HCT116 (cell line): Measurements from ENCODE around the gene TBXAS1. TPM values are rescaled to one million over a fixed set of nuclear protein-coding genes. Genes with fewer than 3 reads are reported as not detected.

Experiments
- ATAC-seq: fragments of 200-7000 bp; cut with Tn5 transposase; 2 replicates; pipeline ENCODE4 v1.9.1; 2020; ENCODE audit warnings: mild to moderate bottlenecking, moderate library complexity
- BruUV-seq: library from RNA; stranded (reverse); fragments of 400-500 nt; replicated peaks from 2 replicates; lab custom pipeline; 2021; lab: Mats Ljungman, UMichigan
- CTCF ChIA-PET: fragments of 300-600 bp; sonication (Branson Sonifier 250); formaldehyde crosslinking; loops from one replicate; lab custom pipeline; 2021; ENCODE audit warnings: antibody characterized with exemption; lab: Charles Lee
- POLR2A ChIA-PET: fragments of 300-600, 350-600 bp; sonication (Branson Sonifier 250); formaldehyde crosslinking; loops from one replicate; lab custom pipeline; 2021; ENCODE audit warnings: antibody characterized with exemption; lab: Charles Lee
- RAD21 ChIA-PET, 2 experiments: fragments of 300-600 bp; sonication (Branson Sonifier 250); formaldehyde crosslinking; loops; one replicate each; lab custom pipeline; 2023; ENCODE audit warnings: low total read pairs in 2 of 2; ENCODE audit not compliant: uncharacterized antibody in 2 of 2, unreplicated experiment in 2 of 2, low non-redundant PET in 1 of 2; lab: Charles Lee
- DNase-seq: peaks from one replicate; pipeline ENCODE4 v3.0.0-alpha.2; 2010; ENCODE audit warnings: low read depth, low spot score
- H2AFZ ChIP-seq: fragments of 200-600 bp; shearing (Covaris generic), sonication (generic); 2 replicates; pipeline ENCODE4 v1.6.1; 2017; ENCODE audit warnings: low read depth, mixed run types, mixed read lengths, antibody characterized with exemption, low read length; ENCODE audit not compliant: poor library complexity, severe bottlenecking
- H3K27ac ChIP-seq: 2 replicates; pipeline ENCODE4 v1.5.1; 2012; ENCODE audit warnings: low read depth, low read length
- H3K27me3 ChIP-seq: fragments of 200-600 bp; sonication (generic); 2 replicates; pipeline ENCODE4 v1.6.1; 2016; ENCODE audit warnings: mixed run types, low read length, mixed read lengths; ENCODE audit not compliant: insufficient read depth
- H3K36me3 ChIP-seq, 2 experiments: fragments of 200-500 bp in 1 of 2; fragments of 200-600 bp in 1 of 2; sonication (Bioruptor generic) in 1 of 2; sonication (generic) in 1 of 2; 2 replicates each; pipeline versions ENCODE4 v1.5.1 to v1.6.1; 2014 to 2016; ENCODE audit warnings: low read length in 2 of 2, inconsistent platforms in 1 of 2, mixed read lengths in 1 of 2, mixed run types in 1 of 2; ENCODE audit not compliant: insufficient read depth in 2 of 2, control insufficient read depth in 1 of 2
- H3K4me1 ChIP-seq, 2 experiments: fragments of 200-600 bp in 1 of 2; sonication (generic) in 1 of 2; 2 replicates each; pipeline versions ENCODE4 v1.5.1 to v1.6.1; 2012 to 2017; ENCODE audit warnings: low read length in 2 of 2, inconsistent platforms in 1 of 2, mild to moderate bottlenecking in 1 of 2, mixed read lengths in 1 of 2, mixed run types in 1 of 2, moderate library complexity in 1 of 2; ENCODE audit not compliant: insufficient read depth in 2 of 2, control insufficient read depth in 1 of 2
- H3K4me2 ChIP-seq: fragments of 200-600 bp; sonication (generic); 2 replicates; pipeline ENCODE4 v1.6.1; 2017; ENCODE audit warnings: mixed run types, low read length, mixed read lengths
- H3K4me3 ChIP-seq, 2 experiments: fragments of 200-600 bp in 1 of 2; sonication (generic) in 1 of 2; replicated peaks in 1 of 2; 2 replicates each; pipeline ENCODE4 v1.5.1; 2011 to 2016; ENCODE audit warnings: low read length in 2 of 2, control low read depth in 1 of 2, low read depth in 1 of 2, mild to moderate bottlenecking in 1 of 2, mixed read lengths in 1 of 2, mixed run types in 1 of 2
- H3K79me2 ChIP-seq: fragments of 200-600 bp; sonication (generic); 2 replicates; pipeline ENCODE4 v1.6.1; 2017; ENCODE audit warnings: mild to moderate bottlenecking, mixed run types, low read length, moderate library complexity, mixed read lengths; ENCODE audit not compliant: insufficient read depth
- H3K9ac ChIP-seq: fragments of 200-600 bp; sonication (generic); 2 replicates; pipeline ENCODE4 v1.6.1; 2016; ENCODE audit warnings: low read length, mixed read lengths
- H3K9me2 ChIP-seq: fragments of 200-600 bp; sonication (generic), shearing (Covaris generic); 2 replicates; pipeline ENCODE4 v1.6.1; 2017; ENCODE audit warnings: mixed run types, mild to moderate bottlenecking, moderate library complexity; ENCODE audit not compliant: insufficient read depth
- H3K9me3 ChIP-seq, 2 experiments: fragments of 200-500 bp in 1 of 2; fragments of 200-600 bp in 1 of 2; sonication (Bioruptor generic) in 1 of 2; sonication (generic) in 1 of 2; 2 replicates each; pipeline ENCODE4 v1.6.1; 2014 to 2017; ENCODE audit warnings: low read length in 2 of 2, mixed read lengths in 2 of 2, inconsistent platforms in 1 of 2, low read depth in 1 of 2, mild to moderate bottlenecking in 1 of 2, mixed run types in 1 of 2, moderate library complexity in 1 of 2; ENCODE audit not compliant: control insufficient read depth in 1 of 2, insufficient read depth in 1 of 2
- H4K20me1 ChIP-seq: fragments of 200-600 bp; sonication (generic), shearing (Covaris generic); 2 replicates; pipeline ENCODE4 v1.6.1; 2017; ENCODE audit warnings: mixed run types, mild to moderate bottlenecking, moderate library complexity; ENCODE audit not compliant: insufficient read depth
- CBX3 ChIP-seq: IDR thresholded peaks from 2 replicates; pipeline ENCODE4 v1.6.1; 2012; ENCODE audit warnings: low read depth
- CEBPB ChIP-seq: IDR thresholded peaks from 2 replicates; pipeline ENCODE4 v1.6.1; 2012; ENCODE audit warnings: low read depth
- ELF1 ChIP-seq: IDR thresholded peaks from 2 replicates; pipeline ENCODE4 v1.6.1; 2012; ENCODE audit warnings: low read depth, borderline replicate concordance
- EZH2 ChIP-seq: fragments of 200-600 bp; sonication (generic); IDR thresholded peaks from 2 replicates; pipeline ENCODE4 v1.6.1; 2017; ENCODE audit warnings: antibody characterized with exemption, mixed run types
- EZH2phosphoT487 ChIP-seq: fragments of 200-600 bp; IDR thresholded peaks from 2 replicates; pipeline ENCODE4 v1.6.1; 2018; ENCODE audit warnings: antibody characterized with exemption, borderline replicate concordance
- FOSL1 ChIP-seq: IDR thresholded peaks from 2 replicates; pipeline ENCODE4 v1.6.1; 2012; ENCODE audit warnings: low read depth
- JUND ChIP-seq: IDR thresholded peaks from 2 replicates; pipeline ENCODE4 v1.6.1; 2012
- POLR2A ChIP-seq: IDR thresholded peaks from 2 replicates; pipeline ENCODE4 v1.7.0; 2011; ENCODE audit warnings: borderline replicate concordance; ENCODE audit not compliant: insufficient read depth, insufficient read length; ENCODE audit errors: extremely low read depth
- POLR2AphosphoS5 ChIP-seq: IDR thresholded peaks from 2 replicates; pipeline ENCODE4 v1.6.1; 2011; ENCODE audit warnings: mild to moderate bottlenecking, low read depth, low read length, moderate library complexity
- RAD21 ChIP-seq: IDR thresholded peaks from 2 replicates; pipeline ENCODE4 v1.6.1; 2012; ENCODE audit warnings: low read depth, mild to moderate bottlenecking
- SIN3A ChIP-seq: IDR thresholded peaks from 2 replicates; pipeline ENCODE4 v1.6.1; 2012; ENCODE audit warnings: low read depth
- SP1 ChIP-seq: IDR thresholded peaks from 2 replicates; pipeline ENCODE4 v1.6.1; 2012; ENCODE audit warnings: low read depth
- TCF7L2 ChIP-seq: IDR thresholded peaks from 2 replicates; pipeline ENCODE4 v1.7.0; 2011; ENCODE audit warnings: borderline replicate concordance, inconsistent platforms; ENCODE audit not compliant: insufficient read depth, insufficient read length; ENCODE audit errors: extremely low read depth
- YY1 ChIP-seq: IDR thresholded peaks from 2 replicates; pipeline ENCODE4 v1.6.1; 2011; ENCODE audit warnings: low read length, low read depth, moderate library complexity, mild to moderate bottlenecking; ENCODE audit not compliant: insufficient replicate concordance; ENCODE audit errors: extremely low read depth
- ZFX ChIP-seq: fragments of 450-650 bp; IDR thresholded peaks from 2 replicates; pipeline ENCODE4 v1.6.1; 2017
- intact Hi-C: fragments of 100-400 bp; cut with micrococcal nuclease; formaldehyde crosslinking; loops from 2 replicates; pipeline ENCODE4 v1.10.0; 2022
- total RNA-seq: library from RNA; stranded (reverse); gene quantifications from one replicate; pipeline ENCODE4 v1.2.1, GENCODE V29; 2021; ENCODE audit not compliant: unreplicated experiment
- TF ChIP-seq, protein P1 (sequence below), 3 experiments: fragments of 200-600 bp in 1 of 3; sonication (generic) in 1 of 3; IDR thresholded peaks in 2 of 3; conservative IDR thresholded peaks in 1 of 3; 2 replicates each; pipeline ENCODE4 v1.5.1; 2012 to 2017; ENCODE audit warnings: low read depth in 2 of 3, low read length in 2 of 3, antibody characterized with exemption in 1 of 3, borderline replicate concordance in 1 of 3, control low read depth in 1 of 3, mild to moderate bottlenecking in 1 of 3, mixed read lengths in 1 of 3, mixed run types in 1 of 3, moderate library complexity in 1 of 3; ENCODE audit not compliant: insufficient read depth in 1 of 3
- TF ChIP-seq, protein P2 (sequence below): IDR thresholded peaks from 2 replicates; pipeline ENCODE4 v1.6.1; 2011; ENCODE audit warnings: mild to moderate bottlenecking, low read length, moderate library complexity; ENCODE audit not compliant: insufficient replicate concordance; ENCODE audit errors: extremely low read depth
- TF ChIP-seq, protein P3 (sequence below): IDR thresholded peaks from 2 replicates; pipeline ENCODE4 v1.6.1; 2012

The TBXAS1 gene
- total RNA-seq, 1 experiment from 2014 or later: 1.4 TPM

DNA sequence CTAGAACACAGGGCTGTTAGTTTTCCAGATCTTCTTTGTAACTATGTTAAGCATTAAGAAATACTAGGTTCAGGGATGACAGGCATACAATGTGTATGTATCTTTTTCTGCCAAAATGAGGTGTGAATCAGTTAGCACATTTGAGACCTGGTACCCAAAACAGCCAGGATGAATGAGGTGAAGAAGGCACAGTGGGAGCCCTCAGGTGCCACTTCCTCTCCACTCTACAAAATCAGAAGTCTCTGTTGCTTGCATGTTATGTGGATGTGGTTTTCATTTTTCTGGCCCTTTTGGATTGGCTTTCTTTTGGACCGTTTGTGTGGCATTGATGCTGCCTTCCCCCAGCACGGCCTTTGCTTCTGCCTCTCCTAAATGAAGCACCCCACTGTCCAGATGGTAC, 15.4 kb upstream of the TBXAS1 start:
- CTCF ChIA-PET: no interaction called here
- Histone ChIP-seq H3K9me3 (no peaks in the 10 kb centered on the region), H3K27ac (no peak overlapping the region), H3K9ac (no peak overlapping the region), H4K20me1 (no peaks in the 10 kb centered on the region), H3K9me2 (no peaks in the 10 kb centered on the region)
- no TSS peak for BruUV-seq
- no peak for ATAC-seq
- DNase-seq: no peak
- POLR2A ChIA-PET: no interaction called here
- TF ChIP-seq EZH2 (no peak), FOSL1 (no peak), YY1 (no peak), ELF1 (no peak), CBX3 (no peak), EZH2phosphoT487 (no peak), RAD21 (no peak), CEBPB (no peak), ZFX (no peak), POLR2AphosphoS5 (no peak), TCF7L2 (no peak), JUND (no peak), POLR2A (no peak), SP1 (no peak), SIN3A (no peak)
- TF ChIP-seq, protein P1, sequence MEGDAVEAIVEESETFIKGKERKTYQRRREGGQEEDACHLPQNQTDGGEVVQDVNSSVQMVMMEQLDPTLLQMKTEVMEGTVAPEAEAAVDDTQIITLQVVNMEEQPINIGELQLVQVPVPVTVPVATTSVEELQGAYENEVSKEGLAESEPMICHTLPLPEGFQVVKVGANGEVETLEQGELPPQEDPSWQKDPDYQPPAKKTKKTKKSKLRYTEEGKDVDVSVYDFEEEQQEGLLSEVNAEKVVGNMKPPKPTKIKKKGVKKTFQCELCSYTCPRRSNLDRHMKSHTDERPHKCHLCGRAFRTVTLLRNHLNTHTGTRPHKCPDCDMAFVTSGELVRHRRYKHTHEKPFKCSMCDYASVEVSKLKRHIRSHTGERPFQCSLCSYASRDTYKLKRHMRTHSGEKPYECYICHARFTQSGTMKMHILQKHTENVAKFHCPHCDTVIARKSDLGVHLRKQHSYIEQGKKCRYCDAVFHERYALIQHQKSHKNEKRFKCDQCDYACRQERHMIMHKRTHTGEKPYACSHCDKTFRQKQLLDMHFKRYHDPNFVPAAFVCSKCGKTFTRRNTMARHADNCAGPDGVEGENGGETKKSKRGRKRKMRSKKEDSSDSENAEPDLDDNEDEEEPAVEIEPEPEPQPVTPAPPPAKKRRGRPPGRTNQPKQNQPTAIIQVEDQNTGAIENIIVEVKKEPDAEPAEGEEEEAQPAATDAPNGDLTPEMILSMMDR (IDR thresholded peaks at IDR 0.05 in 2 of 3, conservative IDR thresholded peaks at IDR 0.05 in 1 of 3; ENCODE audit: borderline replicate concordance in 1 of 3, insufficient read depth in 1 of 3, low read depth in 2 of 3, low read length in 2 of 3): no peak
- TF ChIP-seq, protein P2, sequence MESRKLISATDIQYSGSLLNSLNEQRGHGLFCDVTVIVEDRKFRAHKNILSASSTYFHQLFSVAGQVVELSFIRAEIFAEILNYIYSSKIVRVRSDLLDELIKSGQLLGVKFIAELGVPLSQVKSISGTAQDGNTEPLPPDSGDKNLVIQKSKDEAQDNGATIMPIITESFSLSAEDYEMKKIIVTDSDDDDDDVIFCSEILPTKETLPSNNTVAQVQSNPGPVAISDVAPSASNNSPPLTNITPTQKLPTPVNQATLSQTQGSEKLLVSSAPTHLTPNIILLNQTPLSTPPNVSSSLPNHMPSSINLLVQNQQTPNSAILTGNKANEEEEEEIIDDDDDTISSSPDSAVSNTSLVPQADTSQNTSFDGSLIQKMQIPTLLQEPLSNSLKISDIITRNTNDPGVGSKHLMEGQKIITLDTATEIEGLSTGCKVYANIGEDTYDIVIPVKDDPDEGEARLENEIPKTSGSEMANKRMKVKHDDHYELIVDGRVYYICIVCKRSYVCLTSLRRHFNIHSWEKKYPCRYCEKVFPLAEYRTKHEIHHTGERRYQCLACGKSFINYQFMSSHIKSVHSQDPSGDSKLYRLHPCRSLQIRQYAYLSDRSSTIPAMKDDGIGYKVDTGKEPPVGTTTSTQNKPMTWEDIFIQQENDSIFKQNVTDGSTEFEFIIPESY: no peak
- TF ChIP-seq, protein P3, sequence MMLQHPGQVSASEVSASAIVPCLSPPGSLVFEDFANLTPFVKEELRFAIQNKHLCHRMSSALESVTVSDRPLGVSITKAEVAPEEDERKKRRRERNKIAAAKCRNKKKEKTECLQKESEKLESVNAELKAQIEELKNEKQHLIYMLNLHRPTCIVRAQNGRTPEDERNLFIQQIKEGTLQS: no peak
- TF ChIP-seq, all 23 proteins: peak for 0
- H3K4me3 ChIP-seq: no peak overlapping the region
- no peaks in the 10 kb centered on the region for H3K79me2 ChIP-seq
- no peak overlapping the region for H3K4me2 ChIP-seq
- H3K4me1 ChIP-seq: no peaks in the 10 kb centered on the region
- RAD21 ChIA-PET: no interaction called here
- intact Hi-C loops: no loop called here
- no peaks in the 10 kb centered on the region for H3K27me3 ChIP-seq
- H2AFZ ChIP-seq: no peak overlapping the region
- no peaks in the 10 kb centered on the region for H3K36me3 ChIP-seq
